Common myeloid progenitor, CD34-positive (primary cell): ENCODE results near the gene SPRYD4.

Experiments used
- CTCF ChIA-PET: fragments of 350-600 bp; sonication (Branson Sonifier 250); formaldehyde crosslinking; loops from one replicate; lab custom pipeline; 2021; ENCODE audit warnings: antibody characterized with exemption; lab: Charles Lee
- POLR2A ChIA-PET: fragments of 350-600 bp; sonication (Branson Sonifier 250); formaldehyde crosslinking; loops from one replicate; lab custom pipeline; 2021; ENCODE audit warnings: antibody characterized with exemption; lab: Charles Lee
- DNase-seq, 3 donors: peaks; one replicate each; pipeline versions ENCODE4 v3.0.0 to v3.0.0-alpha.2; 2013
- H3K27ac ChIP-seq, 2 experiments: 1 replicate in 1 of 2; 2 replicates in 1 of 2; pipeline ENCODE4 v1.7.0; 2013; ENCODE audit warnings: inconsistent platforms in 2 of 2, low read length in 2 of 2, mild to moderate bottlenecking in 2 of 2, low read depth in 1 of 2, moderate library complexity in 1 of 2; ENCODE audit not compliant: severe bottlenecking in 2 of 2, insufficient read depth in 1 of 2, poor library complexity in 1 of 2
- H3K27me3 ChIP-seq, 5 experiments: replicated peaks in 2 of 5; 1 replicate in 3 of 5; 2 replicates in 2 of 5; pipeline versions ENCODE4 v1.6.1 to v1.7.0; 2013; ENCODE audit warnings: low read length in 4 of 5, mild to moderate bottlenecking in 2 of 5, moderate library complexity in 2 of 5, inconsistent platforms in 1 of 5; ENCODE audit not compliant: insufficient read depth in 5 of 5, control insufficient read depth in 4 of 5
- H3K36me3 ChIP-seq, 4 experiments: 1 replicate in 2 of 4; 2 replicates in 2 of 4; pipeline versions ENCODE4 v1.6.1 to v1.7.0; 2013; ENCODE audit warnings: low read length in 3 of 4, control low read depth in 1 of 4, mild to moderate bottlenecking in 1 of 4; ENCODE audit not compliant: control insufficient read depth in 4 of 4, insufficient read depth in 4 of 4
- H3K4me1 ChIP-seq, 4 experiments: 1 replicate in 3 of 4; 2 replicates in 1 of 4; pipeline versions ENCODE4 v1.6.1 to v1.7.1; 2013; ENCODE audit warnings: low read length in 3 of 4, mild to moderate bottlenecking in 3 of 4, control low read depth in 1 of 4, inconsistent platforms in 1 of 4, moderate library complexity in 1 of 4; ENCODE audit not compliant: control insufficient read depth in 4 of 4, insufficient read depth in 4 of 4; ENCODE audit errors: control extremely low read depth in 1 of 4
- H3K4me3 ChIP-seq, 7 experiments: 1 replicate in 4 of 7; 2 replicates in 3 of 7; pipeline versions ENCODE4 v1.5.1 to v1.7.0; 2013; ENCODE audit warnings: mild to moderate bottlenecking in 7 of 7, low read length in 6 of 7, moderate library complexity in 6 of 7, inconsistent platforms in 2 of 7, low read depth in 2 of 7, control low read depth in 1 of 7; ENCODE audit not compliant: insufficient read depth in 4 of 7, control insufficient read depth in 1 of 7; ENCODE audit errors: extremely low read depth in 1 of 7
- H3K9me3 ChIP-seq, 5 experiments: 1 replicate in 4 of 5; 2 replicates in 1 of 5; pipeline versions ENCODE4 v1.6.1 to v1.7.1; 2013; ENCODE audit warnings: low read length in 4 of 5, mild to moderate bottlenecking in 2 of 5, inconsistent platforms in 1 of 5, low read depth in 1 of 5, moderate library complexity in 1 of 5; ENCODE audit not compliant: control insufficient read depth in 4 of 5, insufficient read depth in 2 of 5; ENCODE audit errors: control extremely low read depth in 1 of 5
- WGBS: methylation state at CpG from one replicate; pipeline ENCODE4 v1.1.5; 2013; ENCODE audit not compliant: insufficient coverage; 5-methylcytosine and 5-hydroxymethylcytosine counted together

Gene SPRYD4

GRCh38 chr12:56518570-56518969, 50.2 kb downstream of the SPRYD4 start:
- H3K36me3 ChIP-seq = no peaks in the 10 kb centered on the region
- no peak for DNase-seq
- H3K4me3 ChIP-seq = no peak overlapping the region
- ChIA-PET POLR2A (interaction anchor here (0.6 kb wide), 1 partner anchor 14 kb away, joined by 4 read pairs; no protein-coding TSS in a partner anchor), CTCF (interaction anchor here (0.8 to 17.1 kb wide), 5 partner anchors 12 to 75 kb away, joined by 3 to 350 read pairs (median 4); no protein-coding TSS in a partner anchor)
- H3K27me3 ChIP-seq = no peaks in the 10 kb centered on the region
- WGBS = 0% methylated on average over 1 of the region's 2 CpGs
- no peak overlapping the region for H3K27ac ChIP-seq
- peaks cover 9 to 34% (median 22%) of the 10 kb centered on the region in 4 experiments for H3K4me1 ChIP-seq
- H3K9me3 ChIP-seq = no peaks in the 10 kb centered on the region

- Histone ChIP-seq H3K4me1 (peaks cover 9 to 34% (median 20%) of the 10 kb centered on the region in 4 experiments), H3K9me3 (no peaks in the 10 kb centered on the region), H3K27me3 (no peaks in the 10 kb centered on the region), H3K4me3 (no peak overlapping the region), H3K27ac (no peak overlapping the region), H3K36me3 (no peaks in the 10 kb centered on the region)
- ChIA-PET POLR2A (no interaction called here), CTCF (interaction anchor here (0.9 to 17.1 kb wide), 6 partner anchors 12 to 116 kb away, joined by 3 to 350 read pairs (median 10); no protein-coding TSS in a partner anchor)
- no peak for DNase-seq
- 75% methylated on average over 2 of the region's 3 CpGs for WGBS
Measured at GRCh38 chr12:56520048-56520447, 51.7 kb downstream of the SPRYD4 start.

GRCh38 chr12:56520506-56520905, 52.1 kb downstream of the SPRYD4 start:
- H3K27ac ChIP-seq = no peak overlapping the region
- no CpG with 5 or more reads among the region's 1 CpG for WGBS
- H3K4me3 ChIP-seq = no peak overlapping the region

DNA sequence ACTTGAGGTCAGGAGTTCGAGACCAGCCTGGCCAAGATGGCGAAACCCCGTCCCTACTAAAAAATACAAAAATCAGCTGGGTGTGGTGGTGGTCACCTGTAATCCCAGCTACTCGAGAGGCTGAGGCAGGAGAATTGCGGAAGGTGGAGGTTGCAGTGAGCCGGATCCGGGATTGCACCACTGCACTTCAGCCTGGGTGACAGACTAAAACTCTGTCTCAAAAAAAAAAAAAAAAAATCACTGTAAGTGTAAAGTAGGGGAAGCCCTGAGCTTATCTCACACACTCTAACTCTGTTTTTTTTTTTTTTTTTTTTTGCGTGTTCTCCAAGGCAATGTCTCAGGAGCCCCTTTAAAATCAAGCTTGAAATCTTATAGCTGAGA, 52.8 kb downstream of the SPRYD4 start:
- H3K27me3 ChIP-seq = no peaks in the 10 kb centered on the region
- H3K4me3 ChIP-seq = peak overlapping the region in 6 of 7 experiments; percentile 67 to 93 (median 74)
- H3K4me1 ChIP-seq = peaks cover 9 to 34% (median 20%) of the 10 kb centered on the region in 4 experiments
- CTCF ChIA-PET = interaction anchor here (0.9 to 17.1 kb wide), 11 partner anchors 9 to 89 kb away, joined by 3 to 350 read pairs (median 5); no protein-coding TSS in a partner anchor
- peak overlapping the region in 1 of 2 experiments; percentile 83 for H3K27ac ChIP-seq
- POLR2A ChIA-PET = interaction anchor here (0.6 to 1.5 kb wide), 3 partner anchors 15 to 114 kb away, joined by 3 read pairs; no protein-coding TSS in a partner anchor
- 89% methylated on average over 3 of the region's 8 CpGs for WGBS
- H3K36me3 ChIP-seq = no peaks in the 10 kb centered on the region
- H3K9me3 ChIP-seq = no peaks in the 10 kb centered on the region
- no peak for DNase-seq

More at GRCh38 chr12:56520506-56520905, 52.1 kb downstream of the SPRYD4 start:
- Histone ChIP-seq H3K4me1 (peaks cover 9 to 34% (median 20%) of the 10 kb centered on the region in 4 experiments), H3K36me3 (no peaks in the 10 kb centered on the region), H3K27me3 (no peaks in the 10 kb centered on the region), H3K9me3 (no peaks in the 10 kb centered on the region)
- DNase-seq = no peak
- ChIA-PET POLR2A (interaction anchor here (1.5 kb wide), 1 partner anchor 15 kb away, joined by 3 read pairs; no protein-coding TSS in a partner anchor), CTCF (interaction anchor here (0.9 to 17.1 kb wide), 6 partner anchors 13 to 116 kb away, joined by 3 to 350 read pairs (median 10); no protein-coding TSS in a partner anchor)

GRCh38 chr12:56521590-56522371, 53.4 kb downstream of the SPRYD4 start, which contains the start of gene RBMS2:
Gene RBMS2 (plus strand): TSS chr12:56521820. CDS start chr12:56522024, 204 bp downstream.
- Histone ChIP-seq H3K9me3 (no peaks in the 10 kb centered on the region), H3K27ac (peak within 1 kb of the TSS; percentile 75 to 83), H3K4me1 (peaks cover 9 to 34% (median 20%) of the 10 kb centered on the region in 4 experiments), H3K27me3 (no peaks in the 10 kb centered on the region), H3K4me3 (peak within 1 kb of the TSS in 6 of 7 experiments; percentile 67 to 93 (median 74)), H3K36me3 (no peaks in the 10 kb centered on the region)
- ChIA-PET POLR2A (interaction anchor here (0.6 to 1.5 kb wide), 6 partner anchors 14 to 204 kb away, joined by 3 to 6 read pairs (median 3); no protein-coding TSS in a partner anchor), CTCF (interaction anchor here (0.6 to 17.1 kb wide), 13 partner anchors 8 to 88 kb away, joined by 3 to 350 read pairs (median 5); no protein-coding TSS in a partner anchor)
- DNase-seq = peak; percentile 80 to 93 (median 86)
- WGBS = 0% methylated on average over 9 of the region's 15 CpGs

GRCh38 chr12:56522411-56523193, 54.2 kb downstream of the SPRYD4 start:
- ChIA-PET POLR2A (interaction anchor here (0.6 to 1.3 kb wide), 2 partner anchors 59 to 203 kb away, joined by 3 read pairs; no protein-coding TSS in a partner anchor), CTCF (interaction anchor here (1.4 to 17.1 kb wide), 8 partner anchors 9 to 71 kb away, joined by 4 to 350 read pairs (median 9); no protein-coding TSS in a partner anchor)
- H3K27me3 ChIP-seq = no peaks in the 10 kb centered on the region
- 50% methylated on average over 1 of the region's 4 CpGs for WGBS
- H3K36me3 ChIP-seq = no peaks in the 10 kb centered on the region
- peaks cover 9 to 34% (median 20%) of the 10 kb centered on the region in 4 experiments for H3K4me1 ChIP-seq
- H3K9me3 ChIP-seq = no peaks in the 10 kb centered on the region
- H3K4me3 ChIP-seq = peak overlapping the region in 6 of 7 experiments; percentile 67 to 93 (median 74)
- peak in 2 of 3 donors; percentile 9 to 20 for DNase-seq
- peak overlapping the region; percentile 75 to 83 for H3K27ac ChIP-seq
